Tibial nerve (tissue), 4 donors: ENCODE measurements around the gene ARMC7.

Experiments used
- EP300 ChIP-seq, 2 donors: sonication (generic); formaldehyde crosslinking; IDR thresholded peaks; one replicate each; pipeline ENCODE4 v1.6.1; 2017; ENCODE audit warnings: antibody characterized with exemption in 2 of 2, mild to moderate bottlenecking in 1 of 2
- POLR2A ChIP-seq, 2 donors: fragments of 450-650 bp; IDR thresholded peaks; one replicate each; pipeline ENCODE4 v1.6.1; 2017; ENCODE audit warnings: antibody characterized with exemption in 2 of 2, mild to moderate bottlenecking in 2 of 2, moderate library complexity in 2 of 2
- TF ChIP-seq, protein P1 (sequence below), 5 experiments: fragments of 200-600 bp in 3 of 5; fragments of 450-650 bp in 2 of 5; sonication (generic) in 3 of 5; IDR thresholded peaks; one replicate each; pipeline ENCODE4 v1.5.1; 2016 to 2019; ENCODE audit warnings: antibody characterized with exemption in 5 of 5, mild to moderate bottlenecking in 3 of 5, moderate library complexity in 2 of 5

DNA sequence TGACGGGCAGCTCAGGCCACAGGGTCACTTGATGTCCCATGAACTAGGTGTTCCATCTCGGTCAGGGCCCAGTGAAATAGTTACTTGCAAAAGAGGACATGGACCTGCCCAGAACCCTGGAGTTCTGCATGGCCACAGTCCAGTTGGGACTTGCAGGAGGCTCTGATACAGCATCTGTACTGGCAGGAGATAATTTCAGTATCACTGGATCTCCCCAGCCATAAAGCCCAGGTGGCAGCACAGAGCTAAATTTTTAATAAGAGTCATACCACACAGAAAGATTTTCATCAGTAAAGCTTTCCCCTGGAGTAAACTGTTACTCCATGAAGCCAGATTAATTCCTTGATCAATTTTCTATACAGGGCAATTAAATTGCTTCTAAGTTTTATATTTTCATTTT is 40.0 kb upstream of the ARMC7 start:
- TF ChIP-seq POLR2A (IDR thresholded peaks at IDR 0.05) (no peak), EP300 (IDR thresholded peaks at IDR 0.05) (no peak)
- TF ChIP-seq, protein P1, sequence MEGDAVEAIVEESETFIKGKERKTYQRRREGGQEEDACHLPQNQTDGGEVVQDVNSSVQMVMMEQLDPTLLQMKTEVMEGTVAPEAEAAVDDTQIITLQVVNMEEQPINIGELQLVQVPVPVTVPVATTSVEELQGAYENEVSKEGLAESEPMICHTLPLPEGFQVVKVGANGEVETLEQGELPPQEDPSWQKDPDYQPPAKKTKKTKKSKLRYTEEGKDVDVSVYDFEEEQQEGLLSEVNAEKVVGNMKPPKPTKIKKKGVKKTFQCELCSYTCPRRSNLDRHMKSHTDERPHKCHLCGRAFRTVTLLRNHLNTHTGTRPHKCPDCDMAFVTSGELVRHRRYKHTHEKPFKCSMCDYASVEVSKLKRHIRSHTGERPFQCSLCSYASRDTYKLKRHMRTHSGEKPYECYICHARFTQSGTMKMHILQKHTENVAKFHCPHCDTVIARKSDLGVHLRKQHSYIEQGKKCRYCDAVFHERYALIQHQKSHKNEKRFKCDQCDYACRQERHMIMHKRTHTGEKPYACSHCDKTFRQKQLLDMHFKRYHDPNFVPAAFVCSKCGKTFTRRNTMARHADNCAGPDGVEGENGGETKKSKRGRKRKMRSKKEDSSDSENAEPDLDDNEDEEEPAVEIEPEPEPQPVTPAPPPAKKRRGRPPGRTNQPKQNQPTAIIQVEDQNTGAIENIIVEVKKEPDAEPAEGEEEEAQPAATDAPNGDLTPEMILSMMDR (IDR thresholded peaks at IDR 0.05), result peak in 3 of 5 experiments; percentile 9 to 33 (median 11)
